Cardiac fibroblast (primary cell): ENCODE measurements around the gene LETM1.

Source experiments
- DNase-seq, 2 donors: peaks; one replicate each; pipeline versions ENCODE4 v3.0.0 to v3.0.0-alpha.2; 2010; ENCODE audit warnings: low read depth in 2 of 2
- H3K4me3 ChIP-seq, 2 donors: replicated peaks in 1 of 2; 1 replicate in 1 of 2; 2 replicates in 1 of 2; pipeline ENCODE4 v1.5.1; 2011; ENCODE audit warnings: low read depth in 2 of 2, low read length in 2 of 2, mild to moderate bottlenecking in 2 of 2, moderate library complexity in 1 of 2
- CTCF ChIP-seq: IDR thresholded peaks from one replicate; pipeline ENCODE4 v1.5.1; 2011; ENCODE audit warnings: low read depth, mild to moderate bottlenecking, low read length, inconsistent platforms

LETM1 gene

GRCh38 chr4:1873776-1874175 is 17.8 kb upstream of the LETM1 start:
- DNase-seq = no peak
- TF ChIP-seq CTCF = no peak
- H3K4me3 ChIP-seq = no peak overlapping the region

GRCh38 chr4:1873291-1873690 is 17.3 kb upstream of the LETM1 start:
- no peak for TF ChIP-seq CTCF
- H3K4me3 ChIP-seq = peak overlapping the region in 1 of 2 donors; percentile 71
- no peak for DNase-seq

GRCh38 chr4:1872870-1873269 is 16.9 kb upstream of the LETM1 start:
- no peak for TF ChIP-seq CTCF
- peak overlapping the region in 1 of 2 donors; percentile 71 for H3K4me3 ChIP-seq

GRCh38 chr4:1871471-1872021 is 15.6 kb upstream of the LETM1 start:
- no peak for TF ChIP-seq CTCF
- no peak for DNase-seq
- H3K4me3 ChIP-seq = peak overlapping the region; percentile 51 to 71

More at GRCh38 chr4:1872870-1873269, 16.9 kb upstream of the LETM1 start:
- peak; percentile 39 to 86 for DNase-seq

GRCh38 chr4:1870578-1871443 is 14.9 kb upstream of the LETM1 start, which contains the start of gene NSD2:
NSD2 (plus strand) TSS chr4:1871393; CDS start chr4:1900655, 29,262 bp downstream.
- no peak for TF ChIP-seq CTCF
- peak; percentile 82 to 91 for DNase-seq
- peak within 1 kb of the TSS; percentile 55 to 72 for H3K4me3 ChIP-seq

GRCh38 chr4:1870328-1870577 is 14.3 kb upstream of the LETM1 start:
- TF ChIP-seq CTCF = no peak
- DNase-seq = peak; percentile 81 to 83

More at GRCh38 chr4:1870328-1870577, 14.3 kb upstream of the LETM1 start:
- H3K4me3 ChIP-seq = peak overlapping the region; percentile 55 to 72
